CD4-positive, alpha-beta memory T cell (primary cell): ENCODE results near the gene TSC1. TPM values are rescaled to one million over a fixed set of nuclear protein-coding genes. Genes with fewer than 3 reads are reported as not detected.
"Not testable (repeated sequence)": the region's sequence is repeated elsewhere in the genome, so short reads cannot be mapped to it uniquely, and the experiment has no call there.

Source experiments
- CTCF ChIA-PET: fragments of 350-600 bp; sonication (Branson Sonifier 250); formaldehyde crosslinking; loops from one replicate; lab custom pipeline; 2021; ENCODE audit warnings: inconsistent platforms; ENCODE audit not compliant: partially characterized antibody; lab: Charles Lee
- POLR2A ChIA-PET: fragments of 350-600 bp; sonication (Branson Sonifier 250); formaldehyde crosslinking; loops from one replicate; lab custom pipeline; 2021; ENCODE audit not compliant: partially characterized antibody; lab: Charles Lee
- DNase-seq, 5 donors: peaks; one replicate each; pipeline versions ENCODE4 v3.0.0 to v3.0.0-alpha.2; 2020 to 2022; ENCODE audit warnings: mixed read lengths in 1 of 5
- H3K27ac ChIP-seq: one replicate; pipeline ENCODE4 v1.7.0; 2013; ENCODE audit warnings: low read depth, low read length
- H3K27me3 ChIP-seq: 2 replicates; pipeline ENCODE4 v1.7.0; 2013; ENCODE audit warnings: mild to moderate bottlenecking, low read length, moderate library complexity; ENCODE audit not compliant: insufficient read depth
- H3K36me3 ChIP-seq: 2 replicates; pipeline ENCODE4 v1.7.0; 2013; ENCODE audit warnings: mild to moderate bottlenecking, low read length, moderate library complexity; ENCODE audit not compliant: insufficient read depth
- H3K4me1 ChIP-seq: 2 replicates; pipeline ENCODE4 v1.7.0; 2013; ENCODE audit warnings: mild to moderate bottlenecking, low read length, moderate library complexity; ENCODE audit not compliant: insufficient read depth
- H3K4me3 ChIP-seq, 2 donors: one replicate each; pipeline ENCODE4 v1.7.0; 2013; ENCODE audit warnings: low read length in 2 of 2, mild to moderate bottlenecking in 1 of 2
- H3K9me3 ChIP-seq, 2 donors: one replicate each; pipeline ENCODE4 v1.7.0; 2013; ENCODE audit warnings: low read length in 2 of 2, control low read depth in 1 of 2; ENCODE audit not compliant: control insufficient read depth in 1 of 2
- H3K27ac Mint-ChIP-seq, 7 donors: one replicate each; pipeline ENCODE4 v1.8.0; 2020 to 2021; ENCODE audit warnings: mixed read lengths in 7 of 7, mild to moderate bottlenecking in 6 of 7, inconsistent platforms in 3 of 7, moderate library complexity in 3 of 7
- H3K27me3 Mint-ChIP-seq, 2 donors: one replicate each; pipeline ENCODE4 v1.8.0; 2020 to 2021; ENCODE audit warnings: mixed read lengths in 2 of 2
- H3K36me3 Mint-ChIP-seq, 2 donors: one replicate each; pipeline ENCODE4 v1.8.0; 2020 to 2021; ENCODE audit warnings: mixed read lengths in 2 of 2, inconsistent platforms in 1 of 2, mild to moderate bottlenecking in 1 of 2
- H3K4me1 Mint-ChIP-seq, 4 donors: one replicate each; pipeline ENCODE4 v1.8.0; 2020 to 2021; ENCODE audit warnings: mixed read lengths in 4 of 4, mild to moderate bottlenecking in 1 of 4
- H3K4me3 Mint-ChIP-seq, 8 donors: one replicate each; pipeline ENCODE4 v1.8.0; 2020 to 2021; ENCODE audit warnings: mixed read lengths in 8 of 8, mild to moderate bottlenecking in 7 of 8, moderate library complexity in 6 of 8, inconsistent platforms in 3 of 8
- H3K9me3 Mint-ChIP-seq, 8 donors: one replicate each; pipeline ENCODE4 v1.8.0; 2020 to 2021; ENCODE audit warnings: mixed read lengths in 8 of 8, mild to moderate bottlenecking in 5 of 8, inconsistent platforms in 3 of 8, moderate library complexity in 1 of 8
- intact Hi-C: fragments of 100-400 bp; cut with micrococcal nuclease; formaldehyde crosslinking; loops from one replicate; pipeline ENCODE4 v1.15.1; 2023
- polyA plus RNA-seq, 2 donors: library from polyadenylated mRNA; unstranded; fragments of 300-500 nt; fragmentation: Illumina TruSeq; gene quantifications; one replicate each; pipeline ENCODE4 v1.2.3, GENCODE V29; 2021
- total RNA-seq, 2 experiments: library from RNA; stranded (reverse); gene quantifications; one replicate each; pipeline ENCODE4 v1.2.3, GENCODE V29; 2021

Gene TSC1
- total RNA-seq (10 to 100 TPM; 72.7 to 76.5 TPM), polyA plus RNA-seq (10 to 100 TPM in 1 of 2 donors, 1 to 10 TPM in 1; 4.4 to 13.5 TPM)

GRCh38 chr9:132944294-132945185 is at the start of gene TSC1:
TSS of gene TSC1 (minus strand) at chr9:132944616. CDS start at chr9:132928872, 15,744 bp downstream.
- peak within 1 kb of the TSS; percentile 99 to 100 (median 100) for H3K27ac Mint-ChIP-seq
- peaks cover 0 to 6% (median 0%) of the 10 kb centered on the region in 8 donors for H3K9me3 Mint-ChIP-seq
- Histone ChIP-seq H3K9me3 (no peaks in the 10 kb centered on the region), H3K4me1 (peaks cover 27% of the 10 kb centered on the region), H3K27me3 (no peaks in the 10 kb centered on the region), H3K36me3 (no peaks in the 10 kb centered on the region), H3K4me3 (peak within 1 kb of the TSS; percentile 74 to 91), H3K27ac (peak within 1 kb of the TSS; percentile 90)
- DNase-seq, result peak; percentile 96 to 99 (median 97)
- ChIA-PET CTCF (interaction anchor here (0.7 to 4.0 kb wide), 7 partner anchors 27 to 205 kb away, joined by 3 to 19 read pairs (median 4); no protein-coding TSS in a partner anchor), POLR2A (interaction anchor here (0.6 to 3.6 kb wide), 21 partner anchors 9 to 1673 kb away, joined by 3 to 22 read pairs (median 5); partner anchors contain the start of genes AK8, CFAP77, DDX31 and GTF3C4)
- peaks cover 0 to 11% of the 10 kb centered on the region in 2 donors for H3K36me3 Mint-ChIP-seq
- intact Hi-C loops, result loop anchor here (2.0 kb wide), 1 partner anchor 66 kb away; the partner anchor contains the start of genes AK8 and SPACA9
- H3K27me3 Mint-ChIP-seq, result peaks cover 0 to 3% of the 10 kb centered on the region in 2 donors
- peak within 1 kb of the TSS; percentile 94 to 98 (median 96) for H3K4me3 Mint-ChIP-seq
- peaks cover 11 to 36% (median 22%) of the 10 kb centered on the region in 4 donors for H3K4me1 Mint-ChIP-seq

GRCh38 chr9:132993511-132993939 is 49.1 kb upstream of the TSC1 start:
- Mint-ChIP-seq H3K4me1 (peaks cover 0 to 4% (median 0%) of the 10 kb centered on the region in 4 donors), H3K9me3 (peaks cover 0 to 2% (median 0%) of the 10 kb centered on the region in 8 donors), H3K27me3 (peaks cover 13 to 34% of the 10 kb centered on the region in 2 donors), H3K4me3 (no peak overlapping the region), H3K27ac (no peak overlapping the region), H3K36me3 (no peaks in the 10 kb centered on the region)
- Histone ChIP-seq H3K27me3 (peaks cover 3% of the 10 kb centered on the region), H3K9me3 (no peaks in the 10 kb centered on the region), H3K27ac (no peak overlapping the region), H3K4me3 (no peak overlapping the region), H3K36me3 (no peaks in the 10 kb centered on the region), H3K4me1 (no peaks in the 10 kb centered on the region)
- ChIA-PET POLR2A (no interaction called here), CTCF (no interaction called here)
- intact Hi-C loops, result no loop called here
- no peak for DNase-seq

GRCh38 chr9:132991351-132992300 is 47.2 kb upstream of the TSC1 start:
- H3K4me3 Mint-ChIP-seq, result no peak overlapping the region
- intact Hi-C loops, result no loop called here
- H3K4me1 Mint-ChIP-seq, result peaks cover 0 to 4% (median 0%) of the 10 kb centered on the region in 4 donors

GRCh38 chr9:132990781-132991180 is 46.4 kb upstream of the TSC1 start:
- Histone ChIP-seq H3K27ac (no peak overlapping the region), H3K27me3 (peaks cover 3% of the 10 kb centered on the region), H3K4me1 (no peaks in the 10 kb centered on the region), H3K36me3 (no peaks in the 10 kb centered on the region), H3K9me3 (no peaks in the 10 kb centered on the region), H3K4me3 (no peak overlapping the region)
- peaks cover 18 to 40% of the 10 kb centered on the region in 2 donors for H3K27me3 Mint-ChIP-seq
- H3K9me3 Mint-ChIP-seq, result peaks cover 0 to 2% (median 0%) of the 10 kb centered on the region in 8 donors
- CTCF ChIA-PET, result interaction anchor here (1.1 kb wide), 1 partner anchor 19 kb away, joined by 3 read pairs; no protein-coding TSS in a partner anchor
- H3K27ac Mint-ChIP-seq, result no peak overlapping the region
- DNase-seq, result no peak
- POLR2A ChIA-PET, result no interaction called here
- no peak overlapping the region for H3K4me3 Mint-ChIP-seq
- H3K36me3 Mint-ChIP-seq, result no peaks in the 10 kb centered on the region
- H3K4me1 Mint-ChIP-seq, result peaks cover 0 to 4% (median 0%) of the 10 kb centered on the region in 4 donors
- intact Hi-C loops, result no loop called here

More at GRCh38 chr9:132991351-132992300, 47.2 kb upstream of the TSC1 start:
- Histone ChIP-seq H3K4me1 (no peaks in the 10 kb centered on the region), H3K27ac (no peak overlapping the region), H3K36me3 (no peaks in the 10 kb centered on the region), H3K4me3 (no peak overlapping the region), H3K9me3 (no peaks in the 10 kb centered on the region), H3K27me3 (peaks cover 3% of the 10 kb centered on the region)
- H3K9me3 Mint-ChIP-seq, result peaks cover 0 to 2% (median 0%) of the 10 kb centered on the region in 8 donors
- H3K36me3 Mint-ChIP-seq, result no peaks in the 10 kb centered on the region
- POLR2A ChIA-PET, result no interaction called here
- CTCF ChIA-PET, result interaction anchor here (1.1 to 1.4 kb wide), 2 partner anchors 11 to 20 kb away, joined by 3 to 5 read pairs; no protein-coding TSS in a partner anchor
- DNase-seq, result no peak
- peaks cover 16 to 37% of the 10 kb centered on the region in 2 donors for H3K27me3 Mint-ChIP-seq
- H3K27ac Mint-ChIP-seq, result no peak overlapping the region

GRCh38 chr9:132989998-132990557 is 45.7 kb upstream of the TSC1 start:
- H3K27me3 ChIP-seq, H3K9me3 Mint-ChIP-seq, H3K9me3 ChIP-seq, H3K36me3 ChIP-seq, CTCF ChIA-PET, H3K4me1 Mint-ChIP-seq, H3K27ac ChIP-seq, POLR2A ChIA-PET, H3K4me3 Mint-ChIP-seq, H3K4me1 ChIP-seq, intact Hi-C loops, H3K4me3 ChIP-seq, H3K36me3 Mint-ChIP-seq: not testable (repeated sequence)
- Mint-ChIP-seq H3K27me3 (peaks cover 21 to 41% of the 10 kb centered on the region in 2 donors), H3K27ac (peak overlapping the region in 1 of 7 donors; percentile 82)
- DNase-seq, result peak in 3 of 5 donors; percentile 12 to 27 (median 23)

GRCh38 chr9:132989414-132989996 is 45.1 kb upstream of the TSC1 start:
- Mint-ChIP-seq H3K27ac (no peak overlapping the region), H3K27me3 (peaks cover 20 to 38% of the 10 kb centered on the region in 2 donors), H3K36me3 (no peaks in the 10 kb centered on the region), H3K4me3 (no peak overlapping the region), H3K4me1 (peaks cover 0 to 2% (median 0%) of the 10 kb centered on the region in 4 donors), H3K9me3 (peaks cover 0 to 2% (median 0%) of the 10 kb centered on the region in 8 donors)
- Histone ChIP-seq H3K27me3 (peaks cover 3% of the 10 kb centered on the region), H3K27ac (no peak overlapping the region), H3K4me1 (no peaks in the 10 kb centered on the region), H3K9me3 (no peaks in the 10 kb centered on the region), H3K4me3 (no peak overlapping the region), H3K36me3 (no peaks in the 10 kb centered on the region)
- intact Hi-C loops, result no loop called here
- POLR2A ChIA-PET, result no interaction called here
- DNase-seq, result no peak
- CTCF ChIA-PET, result no interaction called here
